Bronchial epithelial cell (primary cell): ENCODE data around the gene GGCT. TPM values are rescaled to one million over a fixed set of nuclear protein-coding genes. Genes with fewer than 3 reads are reported as not detected.

ENCODE experiments used
- DNase-seq: peaks from one replicate; pipeline ENCODE4 v3.0.0-alpha.2; 2010; ENCODE audit warnings: low read depth
- FAIRE-seq: peaks from 2 replicates; lab custom pipeline; 2011; peaks lifted over from hg19 to GRCh38; lab: Jason Lieb, UNC
- H3K27me3 ChIP-seq: 2 replicates; pipeline ENCODE4 v1.5.1; 2011; ENCODE audit warnings: low read length; ENCODE audit not compliant: control insufficient read depth, insufficient read depth
- H3K36me3 ChIP-seq: 2 replicates; pipeline ENCODE4 v1.5.1; 2011; ENCODE audit warnings: low read length; ENCODE audit not compliant: control insufficient read depth, insufficient read depth
- H3K4me3 ChIP-seq: 2 replicates; pipeline ENCODE4 v1.5.1; 2011; ENCODE audit warnings: mild to moderate bottlenecking, low read depth, low read length, control low read depth
- total RNA-seq: library from RNA; depleted of rRNA; stranded (reverse); fragments of >200 nt; gene quantifications from 2 replicates; pipeline ENCODE4 v1.2.1, GENCODE V29; 2014
- TF ChIP-seq, protein P1 (sequence below): IDR thresholded peaks from 2 replicates; pipeline ENCODE4 v1.5.1; 2011; ENCODE audit warnings: mild to moderate bottlenecking, moderate library complexity, low read length, control low read depth, inconsistent platforms; ENCODE audit not compliant: insufficient read depth, severe bottlenecking

Gene GGCT
- total RNA-seq, 1 donor from 2014 or later, result 57.9 TPM

DNA sequence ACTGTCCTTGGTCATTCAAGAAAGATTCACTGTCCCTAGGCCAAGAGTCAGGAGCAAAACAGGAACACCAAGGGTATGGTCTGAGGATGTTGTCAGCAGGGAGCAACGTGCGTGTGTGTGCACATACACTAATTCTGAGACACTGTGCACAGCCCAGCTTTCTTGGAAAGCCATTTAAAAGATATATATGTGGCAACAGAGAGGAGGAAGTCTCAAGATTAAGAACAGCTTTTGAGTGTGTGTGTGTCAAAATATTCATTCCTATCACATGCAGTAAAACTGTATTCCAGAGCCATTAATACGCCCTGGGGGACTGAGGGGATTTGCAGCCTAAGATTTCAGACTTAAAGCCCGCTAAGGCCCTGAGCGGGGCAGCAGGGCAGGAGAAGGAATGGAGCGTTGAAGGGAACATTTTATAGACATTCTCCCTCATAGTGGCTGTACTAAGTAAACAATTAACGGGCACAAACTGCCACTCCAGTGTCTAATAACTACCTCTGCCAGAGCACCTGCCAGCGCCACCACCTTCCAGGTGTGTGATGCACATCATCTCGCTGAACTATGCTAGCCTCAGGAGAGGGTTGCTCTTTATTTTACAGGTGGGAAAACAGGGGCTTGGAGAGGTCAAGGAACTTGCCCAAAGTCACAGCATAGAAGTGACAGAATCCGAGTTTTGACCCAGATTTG, 28.0 kb downstream of the GGCT start:
- H3K4me3 ChIP-seq, result no peak overlapping the region
- FAIRE-seq, result no peak
- no peaks in the 10 kb centered on the region for H3K27me3 ChIP-seq
- TF ChIP-seq, protein P1, sequence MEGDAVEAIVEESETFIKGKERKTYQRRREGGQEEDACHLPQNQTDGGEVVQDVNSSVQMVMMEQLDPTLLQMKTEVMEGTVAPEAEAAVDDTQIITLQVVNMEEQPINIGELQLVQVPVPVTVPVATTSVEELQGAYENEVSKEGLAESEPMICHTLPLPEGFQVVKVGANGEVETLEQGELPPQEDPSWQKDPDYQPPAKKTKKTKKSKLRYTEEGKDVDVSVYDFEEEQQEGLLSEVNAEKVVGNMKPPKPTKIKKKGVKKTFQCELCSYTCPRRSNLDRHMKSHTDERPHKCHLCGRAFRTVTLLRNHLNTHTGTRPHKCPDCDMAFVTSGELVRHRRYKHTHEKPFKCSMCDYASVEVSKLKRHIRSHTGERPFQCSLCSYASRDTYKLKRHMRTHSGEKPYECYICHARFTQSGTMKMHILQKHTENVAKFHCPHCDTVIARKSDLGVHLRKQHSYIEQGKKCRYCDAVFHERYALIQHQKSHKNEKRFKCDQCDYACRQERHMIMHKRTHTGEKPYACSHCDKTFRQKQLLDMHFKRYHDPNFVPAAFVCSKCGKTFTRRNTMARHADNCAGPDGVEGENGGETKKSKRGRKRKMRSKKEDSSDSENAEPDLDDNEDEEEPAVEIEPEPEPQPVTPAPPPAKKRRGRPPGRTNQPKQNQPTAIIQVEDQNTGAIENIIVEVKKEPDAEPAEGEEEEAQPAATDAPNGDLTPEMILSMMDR, result no peak
- no peak for DNase-seq
- H3K36me3 ChIP-seq, result no peaks in the 10 kb centered on the region

DNA sequence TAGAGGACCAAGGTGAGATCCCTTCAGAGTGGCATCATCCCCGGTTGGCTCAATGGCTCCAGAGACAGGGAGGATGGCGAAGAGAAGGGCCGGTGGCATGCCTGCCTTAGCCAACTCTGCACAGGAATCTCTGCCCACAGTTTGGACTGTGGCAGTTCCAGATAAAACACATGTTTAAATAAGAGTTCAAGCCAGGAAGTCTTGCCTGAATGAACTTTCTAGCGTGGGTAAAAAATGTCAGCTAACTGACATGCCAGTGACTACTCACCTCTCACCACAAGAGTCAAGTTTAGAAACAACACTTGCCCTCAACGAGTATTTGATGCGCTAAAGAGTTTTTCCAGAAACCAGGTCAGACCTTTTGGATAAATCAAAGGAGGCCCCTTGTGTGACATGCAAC, 29.0 kb downstream of the GGCT start:
- FAIRE-seq (no peak), DNase-seq (no peak)
- Histone ChIP-seq H3K4me3 (no peak overlapping the region), H3K27me3 (no peaks in the 10 kb centered on the region), H3K36me3 (no peaks in the 10 kb centered on the region)
- TF ChIP-seq, protein P1, result no peak

DNA sequence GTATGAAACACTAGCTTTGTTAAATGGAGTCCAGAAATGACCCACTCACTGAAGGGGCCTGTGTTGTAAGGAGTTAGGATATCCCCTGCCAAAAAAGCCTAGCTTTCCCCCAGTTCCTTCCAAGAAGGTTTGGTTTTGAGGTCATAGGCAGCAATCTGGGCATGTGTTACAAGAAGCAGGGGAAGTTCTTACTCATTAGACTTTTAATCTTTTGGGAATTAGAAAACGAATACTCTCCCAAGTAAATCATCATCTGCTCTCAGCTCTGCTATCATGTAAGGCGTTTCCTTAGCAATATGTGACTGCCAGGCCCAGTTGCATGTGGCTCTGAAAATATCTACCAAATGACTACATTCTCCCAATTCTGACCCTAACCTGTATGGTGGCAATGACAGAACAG, 29.7 kb downstream of the GGCT start:
- Histone ChIP-seq H3K36me3 (no peaks in the 10 kb centered on the region), H3K27me3 (no peaks in the 10 kb centered on the region), H3K4me3 (no peak overlapping the region)
- FAIRE-seq (no peak), DNase-seq (no peak)
- TF ChIP-seq, protein P1, result no peak

DNA sequence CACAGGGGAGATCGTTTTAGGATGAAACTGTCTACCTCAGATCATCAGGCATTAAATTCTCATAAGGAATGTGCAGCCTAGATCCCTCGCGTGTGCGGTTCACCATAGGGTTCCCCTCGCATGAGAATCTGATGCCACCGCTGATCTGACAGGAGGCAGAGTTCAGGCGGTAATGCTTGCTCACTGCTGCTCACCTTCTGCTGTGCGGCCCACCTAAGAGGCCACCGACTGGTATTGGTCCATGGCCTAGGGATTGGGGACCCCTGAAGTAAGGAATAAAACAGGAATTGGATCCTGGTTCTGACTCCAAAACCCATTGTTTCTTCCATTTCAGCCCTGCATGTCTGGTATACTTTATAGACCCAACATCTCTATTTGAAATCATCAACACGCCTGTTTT, 30.1 kb downstream of the GGCT start:
- FAIRE-seq (no peak), DNase-seq (no peak)
- TF ChIP-seq, protein P1, result no peak
- no peaks in the 10 kb centered on the region for H3K27me3 ChIP-seq
- no peak overlapping the region for H3K4me3 ChIP-seq
- H3K36me3 ChIP-seq, result no peaks in the 10 kb centered on the region

DNA sequence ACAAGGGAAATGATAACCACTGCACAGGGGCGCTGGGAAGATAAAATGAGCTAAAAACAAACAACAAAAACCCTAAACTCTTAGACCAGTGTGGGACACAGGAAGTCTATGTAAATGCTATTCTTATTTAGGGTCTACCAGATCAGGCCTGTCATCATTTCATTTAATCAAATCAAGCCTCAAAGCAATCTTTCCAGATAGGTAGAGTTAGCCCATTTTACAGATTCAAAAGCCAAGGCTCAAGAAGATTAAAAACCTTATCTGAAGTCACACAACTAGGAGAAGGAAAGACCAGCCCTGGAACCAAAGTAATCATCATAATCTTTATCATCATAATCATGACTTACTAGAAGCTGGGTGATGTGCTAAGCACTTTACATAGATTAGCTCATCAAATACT, 30.7 kb downstream of the GGCT start:
- TF ChIP-seq, protein P1, result no peak
- Histone ChIP-seq H3K4me3 (no peak overlapping the region), H3K27me3 (no peaks in the 10 kb centered on the region), H3K36me3 (no peaks in the 10 kb centered on the region)
- FAIRE-seq, result no peak
- no peak for DNase-seq
